GM23248 (cell line): ENCODE measurements around the gene CFAP61. TPM values are rescaled to one million over a fixed set of nuclear protein-coding genes. Genes with fewer than 3 reads are reported as not detected.

Experiments used
- DNase-seq: peaks from one replicate; pipeline ENCODE4 v3.0.0-alpha.2; 2015
- H2AFZ ChIP-seq: fragments of 200-600 bp; sonication (generic); 2 replicates; pipeline ENCODE4 v1.6.1; 2016; ENCODE audit warnings: antibody characterized with exemption
- H3F3A ChIP-seq: fragments of 200-600 bp; sonication (generic); 2 replicates; pipeline ENCODE4 v1.6.1; 2016; ENCODE audit warnings: mild to moderate bottlenecking, antibody characterized with exemption, mixed run types; ENCODE audit not compliant: insufficient read depth
- H3K27ac ChIP-seq: fragments of 200-600 bp; sonication (generic); 2 replicates; pipeline ENCODE4 v1.5.1; 2016; ENCODE audit warnings: mild to moderate bottlenecking
- H3K27me3 ChIP-seq: fragments of 200-600 bp; sonication (generic); replicated peaks from 2 replicates; pipeline ENCODE4 v1.6.1; 2016; ENCODE audit warnings: mild to moderate bottlenecking; ENCODE audit not compliant: insufficient read depth
- H3K36me3 ChIP-seq: fragments of 200-600 bp; sonication (generic); 2 replicates; pipeline ENCODE4 v1.6.1; 2016; ENCODE audit warnings: low read depth, mild to moderate bottlenecking
- H3K4me1 ChIP-seq: fragments of 200-600 bp; sonication (generic); 2 replicates; pipeline ENCODE4 v1.6.1; 2016; ENCODE audit warnings: mild to moderate bottlenecking; ENCODE audit not compliant: insufficient read depth
- H3K4me2 ChIP-seq: fragments of 200-600 bp; sonication (generic); one replicate; pipeline ENCODE4 v1.6.1; 2016; ENCODE audit warnings: mild to moderate bottlenecking; ENCODE audit not compliant: unreplicated experiment
- H3K4me3 ChIP-seq: fragments of 200-600 bp; sonication (generic); 2 replicates; pipeline ENCODE4 v1.5.1; 2016; ENCODE audit warnings: mild to moderate bottlenecking
- H3K79me2 ChIP-seq: fragments of 200-600 bp; sonication (generic); 2 replicates; pipeline ENCODE4 v1.6.1; 2016; ENCODE audit warnings: mild to moderate bottlenecking; ENCODE audit not compliant: insufficient read depth
- H3K9ac ChIP-seq: fragments of 200-600 bp; sonication (generic); 2 replicates; pipeline ENCODE4 v1.6.1; 2016; ENCODE audit warnings: mild to moderate bottlenecking
- H3K9me2 ChIP-seq: fragments of 200-600 bp; sonication (generic); 2 replicates; pipeline ENCODE4 v1.6.1; 2016; ENCODE audit warnings: mixed run types, mild to moderate bottlenecking, moderate library complexity; ENCODE audit not compliant: insufficient read depth
- H3K9me3 ChIP-seq: fragments of 200-600 bp; sonication (generic); one replicate; pipeline ENCODE4 v1.6.1; 2017; ENCODE audit warnings: low read depth
- H4K20me1 ChIP-seq: fragments of 200-600 bp; sonication (generic); 2 replicates; pipeline ENCODE4 v1.6.0; 2016; ENCODE audit not compliant: insufficient read depth
- EZH2 ChIP-seq: fragments of 200-600 bp; sonication (generic); IDR thresholded peaks from 2 replicates; pipeline ENCODE4 v1.6.1; 2018; ENCODE audit warnings: antibody characterized with exemption, mild to moderate bottlenecking; ENCODE audit not compliant: insufficient read depth, poor library complexity, severe bottlenecking
- EZH2phosphoT487 ChIP-seq: fragments of 200-600 bp; sonication (generic); IDR thresholded peaks from 2 replicates; pipeline ENCODE4 v1.6.1; 2018; ENCODE audit warnings: antibody characterized with exemption, moderate library complexity, mild to moderate bottlenecking, low read depth; ENCODE audit not compliant: insufficient read depth
- WGBS, 2 experiments: methylation state at CpG; one replicate each; pipeline ENCODE4 v1.1.6; 2015 to 2017; ENCODE audit warnings: low lambda C conversion rate in 2 of 2, low coverage in 1 of 2; ENCODE audit errors: missing lambda C conversion rate in 2 of 2; 5-methylcytosine and 5-hydroxymethylcytosine counted together
- in situ Hi-C: fragments of 300-500 bp; cut with MboI; formaldehyde crosslinking; loops from 2 replicates; pipeline ENCODE4 v1.15.0; 2020
- polyA plus RNA-seq: library from polyadenylated mRNA; unstranded; fragments of >200 nt; fragmentation: Nextera tagmentation; extraction: Ambion mirVana; gene quantifications from 2 replicates; pipeline ENCODE4 v1.2.1, GENCODE V29; 2016
- total RNA-seq: library from RNA; depleted of rRNA; stranded (reverse); fragments of >200 nt; shearing (Covaris generic); gene quantifications from 2 replicates; pipeline ENCODE4 v1.2.3, GENCODE V29; 2014

Gene CFAP61
- total and polyA plus RNA-seq, 2 experiments from 2014 or later, result not detected

DNA sequence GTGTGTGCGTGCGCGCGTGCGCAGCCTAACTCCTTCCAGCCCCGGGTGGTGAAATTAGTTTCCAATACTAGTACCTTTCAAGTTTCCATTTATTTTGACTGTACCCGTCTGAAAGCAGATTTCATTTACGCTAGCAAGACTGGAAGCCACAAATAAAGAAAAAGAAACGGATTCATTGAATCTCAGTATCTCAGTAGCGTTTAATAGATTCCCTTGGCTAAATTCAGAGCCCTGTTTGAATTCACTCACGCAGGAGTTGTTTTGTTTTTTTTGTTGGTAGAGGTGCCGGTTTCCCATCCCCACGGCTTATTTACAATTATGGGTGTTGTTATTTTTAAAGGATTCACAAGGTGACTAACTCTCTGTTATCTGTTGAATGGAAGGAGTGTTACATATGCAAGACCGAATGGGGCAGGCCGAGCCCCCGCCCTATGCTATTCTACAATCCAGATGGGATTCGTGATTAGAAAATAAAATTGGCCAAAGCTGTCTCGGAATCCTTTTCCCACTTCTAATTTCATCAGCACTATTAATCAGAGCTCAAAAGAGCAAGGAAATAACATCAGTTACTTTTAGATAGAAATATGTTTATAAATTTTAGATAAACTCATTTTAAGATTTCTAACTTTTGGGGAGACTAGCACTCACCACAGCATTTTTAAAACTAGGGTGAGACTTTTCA is 313.3 kb downstream of the CFAP61 start:
- Histone ChIP-seq H3K4me1 (no peaks in the 10 kb centered on the region), H3K9me2 (no peaks in the 10 kb centered on the region), H3F3A (no peaks in the 10 kb centered on the region), H3K9ac (no peak overlapping the region), H3K36me3 (no peaks in the 10 kb centered on the region), H2AFZ (no peak overlapping the region), H3K79me2 (no peaks in the 10 kb centered on the region), H3K4me2 (no peak overlapping the region), H3K4me3 (no peak overlapping the region), H4K20me1 (no peaks in the 10 kb centered on the region), H3K9me3 (no peaks in the 10 kb centered on the region), H3K27me3 (peaks cover 81% of the 10 kb centered on the region), H3K27ac (no peak overlapping the region)
- WGBS, 2 experiments, result 38% methylated on average over 18 of the region's 18 CpGs
- no peak for DNase-seq
- TF ChIP-seq EZH2phosphoT487 (no peak), EZH2 (peak; percentile 81)
- in situ Hi-C loops, result loop anchor here (10.0 kb wide), 1 partner anchor 189 kb away; no protein-coding TSS in a partner anchor

DNA sequence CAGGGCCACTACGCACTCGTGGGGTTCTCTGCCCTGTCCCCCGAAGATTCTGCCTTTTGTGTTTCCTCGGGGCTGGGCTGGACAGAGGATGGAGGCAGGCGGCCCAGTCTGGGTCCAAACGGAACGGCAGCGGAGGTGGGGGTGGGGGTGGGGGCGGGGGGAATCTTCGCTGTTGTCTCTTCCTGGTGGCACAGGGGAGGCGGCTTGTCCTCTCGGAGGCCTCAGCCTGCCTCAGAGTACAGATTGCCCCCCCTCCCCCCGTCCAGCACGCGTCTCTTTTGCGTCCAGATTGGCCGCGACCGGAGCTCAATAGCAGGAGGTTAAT is 314.2 kb downstream of the CFAP61 start:
- no peak overlapping the region for H2AFZ ChIP-seq
- H3K9me3 ChIP-seq, result no peaks in the 10 kb centered on the region
- H3K4me2 ChIP-seq, result no peak overlapping the region
- H3K4me1 ChIP-seq, result no peaks in the 10 kb centered on the region
- no peaks in the 10 kb centered on the region for H3K36me3 ChIP-seq
- no peaks in the 10 kb centered on the region for H3K9me2 ChIP-seq
- H3K27ac ChIP-seq, result no peak overlapping the region
- no peak overlapping the region for H3K4me3 ChIP-seq
- H3F3A ChIP-seq, result no peaks in the 10 kb centered on the region
- in situ Hi-C loops, result loop anchor here (10.0 kb wide), 1 partner anchor 188 kb away; no protein-coding TSS in a partner anchor
- WGBS, 2 experiments, result 16 to 33% methylated on average over 10 to 18 of the region's 19 CpGs
- H4K20me1 ChIP-seq, result no peaks in the 10 kb centered on the region
- no peak overlapping the region for H3K9ac ChIP-seq
- no peaks in the 10 kb centered on the region for H3K79me2 ChIP-seq
- no peak for DNase-seq
- peaks cover 80% of the 10 kb centered on the region for H3K27me3 ChIP-seq
- no peak for TF ChIP-seq EZH2phosphoT487
- TF ChIP-seq EZH2, result no peak

DNA sequence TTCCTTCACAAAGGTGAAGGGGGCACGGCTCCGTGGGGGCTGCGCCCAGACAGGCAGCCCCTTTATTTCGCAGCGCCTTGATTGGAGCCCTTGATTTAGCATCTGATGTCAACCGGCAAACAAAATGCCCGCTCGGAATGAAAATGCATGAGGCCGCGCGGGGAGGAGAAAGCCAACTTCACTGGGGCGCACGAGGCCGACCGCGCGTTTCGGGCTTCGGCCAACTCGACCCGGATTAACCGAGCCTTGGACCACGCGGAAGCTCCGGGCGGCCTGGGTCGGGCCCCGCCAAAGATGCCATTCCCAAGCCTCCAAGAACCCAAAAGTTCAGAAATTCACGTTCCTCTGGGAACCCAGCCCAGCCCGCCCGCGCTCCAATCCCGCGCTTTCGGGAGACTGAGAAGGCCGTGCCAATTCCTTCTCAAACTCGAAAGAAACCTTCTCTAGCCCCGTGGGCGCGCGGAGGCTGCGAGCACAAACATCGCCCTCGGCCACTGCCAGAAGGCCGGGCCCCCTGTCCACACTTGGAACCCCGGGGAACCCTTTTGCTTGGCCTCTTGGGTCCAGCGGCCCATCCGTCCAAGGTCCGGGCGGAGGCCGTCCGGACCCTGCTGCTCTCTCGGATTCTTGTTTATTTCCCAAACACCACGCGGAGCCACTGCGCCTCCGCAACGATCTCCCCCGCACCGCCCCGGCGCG is 314.7 kb downstream of the CFAP61 start:
- Histone ChIP-seq H3K9ac (no peak overlapping the region), H3K79me2 (no peaks in the 10 kb centered on the region), H3K9me3 (no peaks in the 10 kb centered on the region), H3K4me1 (no peaks in the 10 kb centered on the region), H3K36me3 (no peaks in the 10 kb centered on the region), H2AFZ (no peak overlapping the region), H3K27ac (no peak overlapping the region), H3F3A (no peaks in the 10 kb centered on the region), H3K4me3 (no peak overlapping the region), H3K27me3 (peaks cover 80% of the 10 kb centered on the region), H3K4me2 (no peak overlapping the region), H4K20me1 (no peaks in the 10 kb centered on the region), H3K9me2 (no peaks in the 10 kb centered on the region)
- in situ Hi-C loops, result loop anchor here (10.0 kb wide), 1 partner anchor 188 kb away; no protein-coding TSS in a partner anchor
- DNase-seq, result peak; percentile 21
- 1 to 3% methylated on average over 46 to 63 of the region's 63 CpGs for WGBS, 2 experiments
- TF ChIP-seq EZH2 (peak; percentile 99), EZH2phosphoT487 (peak; percentile 51; the same call in 1 of the 2 replicates)

DNA sequence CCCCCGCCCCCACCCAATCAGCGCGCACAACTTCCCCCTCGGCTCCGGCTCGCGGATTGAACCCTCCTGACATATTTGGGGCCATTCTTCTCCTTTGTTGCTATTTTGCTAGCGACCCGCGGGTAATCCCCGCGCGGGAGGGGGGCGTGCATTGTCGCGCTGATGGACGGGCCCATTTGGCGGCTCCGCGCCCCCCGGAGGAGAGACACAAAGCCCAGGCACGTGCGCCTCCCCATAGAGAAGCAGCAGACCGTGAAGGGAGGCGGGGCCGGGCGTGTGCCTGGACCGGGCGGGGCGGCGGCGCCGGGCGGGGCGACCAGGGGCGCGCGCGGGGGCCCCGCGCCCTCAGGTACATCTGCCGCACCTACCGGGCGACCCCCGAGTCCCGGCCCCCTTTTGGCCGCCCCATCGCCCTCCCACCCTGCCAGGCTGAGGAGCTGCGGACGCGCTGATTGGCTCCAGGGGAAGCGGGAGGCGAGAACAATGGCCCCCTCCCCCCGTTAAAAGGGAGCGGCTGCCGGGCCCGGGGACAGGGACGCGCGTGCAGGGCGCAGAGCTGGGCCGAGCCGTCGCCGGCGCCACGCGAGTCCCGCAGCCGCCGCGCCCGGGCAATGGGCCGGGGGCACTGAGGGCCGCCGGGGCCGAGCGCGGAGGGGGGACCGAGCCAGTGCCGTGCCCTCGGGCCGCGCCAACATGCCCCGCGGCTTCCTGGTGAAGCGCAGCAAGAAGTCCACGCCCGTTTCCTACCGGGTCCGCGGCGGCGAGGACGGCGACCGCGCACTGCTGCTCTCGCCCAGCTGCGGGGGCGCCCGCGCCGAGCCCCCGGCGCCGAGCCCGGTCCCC is 315.5 kb downstream of the CFAP61 start, which contains the start of gene INSM1:
INSM1 (plus strand) TSS at position 530 of the 843 bp plus-strand sequence; CDS start at position 694, 164 bp downstream.
- Histone ChIP-seq H2AFZ (no peak within 1 kb of the TSS), H3K9ac (no peak within 1 kb of the TSS), H3K27me3 (peaks cover 77% of the 10 kb centered on the region), H3K9me3 (no peaks in the 10 kb centered on the region), H3K79me2 (no peaks in the 10 kb centered on the region), H3K4me1 (peaks cover 2% of the 10 kb centered on the region; the same call in 1 of the 2 replicates), H3K4me2 (no peak within 1 kb of the TSS), H3K4me3 (peak within 1 kb of the TSS; percentile 40; the same call in 1 of the 2 replicates), H3K36me3 (no peaks in the 10 kb centered on the region), H3F3A (no peaks in the 10 kb centered on the region), H4K20me1 (no peaks in the 10 kb centered on the region), H3K9me2 (no peaks in the 10 kb centered on the region), H3K27ac (no peak within 1 kb of the TSS)
- 2 to 3% methylated on average over 67 to 97 of the region's 108 CpGs for WGBS, 2 experiments
- in situ Hi-C loops, result loop anchor here (10.0 kb wide), 1 partner anchor 187 kb away; no protein-coding TSS in a partner anchor
- DNase-seq, result no peak
- no peak for TF ChIP-seq EZH2phosphoT487
- TF ChIP-seq EZH2, result peak; percentile 5
